ENCODE measurements around the gene KCTD18.

DNA sequence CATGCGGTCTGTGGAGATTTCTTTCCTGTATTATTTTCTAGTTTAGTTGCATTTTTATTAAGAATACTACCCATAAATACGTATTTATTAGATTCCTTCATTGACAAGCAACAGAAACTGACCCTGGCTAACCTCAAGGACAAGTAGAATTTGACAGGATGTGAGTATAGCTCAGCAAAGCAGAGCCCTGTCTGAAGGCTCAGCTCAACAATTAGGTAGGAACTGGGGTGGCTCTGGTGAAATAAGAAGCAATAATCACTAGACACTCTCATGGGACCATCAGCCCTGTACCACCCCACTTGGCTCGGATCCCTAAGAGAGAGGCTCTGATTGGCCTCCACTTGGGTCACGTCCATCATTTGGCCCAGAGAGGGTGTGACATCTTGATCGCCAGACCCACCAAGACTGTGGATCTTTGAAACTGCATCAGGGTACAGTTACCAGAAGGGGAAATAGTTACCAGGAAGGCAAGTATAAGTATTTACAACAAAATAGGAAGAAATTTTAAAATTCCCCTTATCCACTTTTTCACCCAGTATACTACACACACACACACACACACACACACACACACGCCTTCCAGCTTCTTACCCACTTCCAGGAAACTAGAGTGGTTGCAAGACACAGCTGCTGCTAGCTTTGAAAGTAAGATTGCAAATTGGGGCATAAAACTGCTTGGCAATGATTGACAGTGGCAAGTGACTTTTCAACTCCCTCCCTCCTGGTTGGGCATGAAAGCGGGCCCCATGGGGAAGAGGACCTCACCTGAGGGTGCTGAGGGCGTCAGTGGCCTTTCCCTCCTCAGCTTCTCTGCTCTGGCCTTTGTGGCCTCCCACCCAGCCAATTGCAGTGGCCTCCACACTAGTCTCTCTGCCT lies 41.8 kb downstream of the KCTD18 start:
- TF ChIP-seq, protein P1, sequence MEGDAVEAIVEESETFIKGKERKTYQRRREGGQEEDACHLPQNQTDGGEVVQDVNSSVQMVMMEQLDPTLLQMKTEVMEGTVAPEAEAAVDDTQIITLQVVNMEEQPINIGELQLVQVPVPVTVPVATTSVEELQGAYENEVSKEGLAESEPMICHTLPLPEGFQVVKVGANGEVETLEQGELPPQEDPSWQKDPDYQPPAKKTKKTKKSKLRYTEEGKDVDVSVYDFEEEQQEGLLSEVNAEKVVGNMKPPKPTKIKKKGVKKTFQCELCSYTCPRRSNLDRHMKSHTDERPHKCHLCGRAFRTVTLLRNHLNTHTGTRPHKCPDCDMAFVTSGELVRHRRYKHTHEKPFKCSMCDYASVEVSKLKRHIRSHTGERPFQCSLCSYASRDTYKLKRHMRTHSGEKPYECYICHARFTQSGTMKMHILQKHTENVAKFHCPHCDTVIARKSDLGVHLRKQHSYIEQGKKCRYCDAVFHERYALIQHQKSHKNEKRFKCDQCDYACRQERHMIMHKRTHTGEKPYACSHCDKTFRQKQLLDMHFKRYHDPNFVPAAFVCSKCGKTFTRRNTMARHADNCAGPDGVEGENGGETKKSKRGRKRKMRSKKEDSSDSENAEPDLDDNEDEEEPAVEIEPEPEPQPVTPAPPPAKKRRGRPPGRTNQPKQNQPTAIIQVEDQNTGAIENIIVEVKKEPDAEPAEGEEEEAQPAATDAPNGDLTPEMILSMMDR (conservative IDR thresholded peaks at IDR 0.05; ENCODE audit: low read depth, low read length): no peak
- TF ChIP-seq EZH2phosphoT487 (IDR thresholded peaks at IDR 0.05; ENCODE audit: borderline replicate concordance, low read length): no peak

Data from PC-3 (cell line).